Activated CD4-positive, CD25-positive, alpha-beta regulatory T cell treated with anti-CD3 and anti-CD28 coated beads, Interleukin-2, amount 50 U/mL, for 16 hours (primary cell): Measurements from ENCODE around the gene PRKCA.
A peak's percentile ranks its signal among the peaks of the same experiment; 100 is the strongest.

Source experiments
- DNase-seq: peaks from one replicate; pipeline ENCODE4 v3.0.0-alpha.2; 2020; ENCODE audit warnings: low read depth, low spot score

PRKCA gene

GRCh38 chr17:66650544-66650877 lies 348.1 kb downstream of the PRKCA start:
- no peak for DNase-seq

GRCh38 chr17:66652840-66653507 lies 350.6 kb downstream of the PRKCA start:
- DNase-seq = no peak

- no peak for DNase-seq
Measured at GRCh38 chr17:66654106-66654740, 351.8 kb downstream of the PRKCA start.

- DNase-seq = no peak
Measured at GRCh38 chr17:66654764-66655163, 352.4 kb downstream of the PRKCA start.

- DNase-seq = no peak
Measured at GRCh38 chr17:66655461-66655860, 353.0 kb downstream of the PRKCA start.

- peak; percentile 19 for DNase-seq
Measured at GRCh38 chr17:66655861-66656260, 353.4 kb downstream of the PRKCA start.

GRCh38 chr17:66661411-66662256 lies 359.2 kb downstream of the PRKCA start:
- no peak for DNase-seq

GRCh38 chr17:66662496-66662895 lies 360.1 kb downstream of the PRKCA start:
- no peak for DNase-seq

- no peak for DNase-seq
Measured at GRCh38 chr17:66663041-66663606, 360.7 kb downstream of the PRKCA start.

- no peak for DNase-seq
Measured at GRCh38 chr17:66664336-66664735, 361.9 kb downstream of the PRKCA start.

GRCh38 chr17:66665194-66665593 lies 362.8 kb downstream of the PRKCA start:
- DNase-seq = no peak

- DNase-seq = no peak
Measured at GRCh38 chr17:66667090-66667489, 364.7 kb downstream of the PRKCA start.

- peak; percentile 33 for DNase-seq
Measured at GRCh38 chr17:66667491-66668030, 365.1 kb downstream of the PRKCA start.

GRCh38 chr17:66670206-66670605 lies 367.8 kb downstream of the PRKCA start:
- no peak for DNase-seq

- DNase-seq = no peak
Measured at GRCh38 chr17:66671156-66671555, 368.7 kb downstream of the PRKCA start.

GRCh38 chr17:66673668-66674276 lies 371.4 kb downstream of the PRKCA start:
- peak; percentile 15 for DNase-seq

GRCh38 chr17:66675273-66675990 lies 373.0 kb downstream of the PRKCA start:
- no peak for DNase-seq

- DNase-seq = no peak
Measured at GRCh38 chr17:66675991-66676371, 373.6 kb downstream of the PRKCA start.

GRCh38 chr17:66676421-66676820 lies 374.0 kb downstream of the PRKCA start:
- DNase-seq = no peak

- DNase-seq = no peak
Measured at GRCh38 chr17:66677201-66677981, 375.0 kb downstream of the PRKCA start.
